ENCODE data around the gene ARFGEF2. TPM values are rescaled to one million over a fixed set of nuclear protein-coding genes. Genes with fewer than 3 reads are reported as not detected.
"Not testable (repeated sequence)": the region's sequence is repeated elsewhere in the genome, so short reads cannot be mapped to it uniquely, and the experiment has no call there.

The ARFGEF2 gene
- 16.9 and 23.7 TPM in 2 replicates for total RNA-seq (2014; rRNA removed; shearing (Covaris generic))

DNA sequence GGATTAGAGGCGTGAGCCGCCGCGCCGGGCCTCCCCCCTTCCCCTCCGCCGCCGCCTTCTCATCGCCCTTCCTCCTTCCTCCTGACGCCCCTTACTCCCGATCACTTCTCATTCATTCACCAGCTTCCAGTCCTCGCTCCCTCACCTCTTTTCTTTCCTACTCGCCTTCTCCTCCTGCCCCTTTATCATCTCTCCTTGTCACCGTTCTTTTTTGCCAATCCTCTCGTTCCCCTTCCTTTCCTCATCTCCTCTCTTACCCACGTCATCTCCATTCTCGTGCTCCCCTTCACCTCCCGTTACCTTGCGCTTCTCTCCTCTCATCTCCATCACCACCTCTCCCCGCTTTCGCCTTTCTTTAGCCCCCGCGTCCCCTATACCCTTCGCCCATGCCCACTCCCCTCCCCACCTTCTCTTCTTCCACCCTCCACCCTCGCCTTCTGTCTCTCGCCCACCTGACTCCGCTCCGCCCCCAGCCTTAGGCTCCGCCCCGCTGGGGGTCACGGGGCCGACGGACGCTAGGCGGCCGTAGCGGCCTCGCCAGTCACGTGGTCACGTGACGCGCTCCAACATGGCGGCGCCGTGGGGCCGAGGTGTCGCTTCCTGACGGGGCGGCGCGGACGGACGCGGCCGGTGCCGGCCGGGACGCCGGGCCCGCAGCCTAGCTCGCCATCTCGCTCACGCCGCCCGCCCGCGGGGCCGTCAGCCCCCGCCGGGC lies at the start of gene ARFGEF2:
Gene ARFGEF2, plus strand, starts transcription at position 544 of the 715 bp plus-strand sequence. CDS start 179 bp downstream, outside the sequence.
- DNase-seq (ENCODE audit: low spot score): peak; percentile 93
- in situ Hi-C loops (cut with HindIII; ENCODE audit: low sequenced_read_pairs): no loop called here

DNA sequence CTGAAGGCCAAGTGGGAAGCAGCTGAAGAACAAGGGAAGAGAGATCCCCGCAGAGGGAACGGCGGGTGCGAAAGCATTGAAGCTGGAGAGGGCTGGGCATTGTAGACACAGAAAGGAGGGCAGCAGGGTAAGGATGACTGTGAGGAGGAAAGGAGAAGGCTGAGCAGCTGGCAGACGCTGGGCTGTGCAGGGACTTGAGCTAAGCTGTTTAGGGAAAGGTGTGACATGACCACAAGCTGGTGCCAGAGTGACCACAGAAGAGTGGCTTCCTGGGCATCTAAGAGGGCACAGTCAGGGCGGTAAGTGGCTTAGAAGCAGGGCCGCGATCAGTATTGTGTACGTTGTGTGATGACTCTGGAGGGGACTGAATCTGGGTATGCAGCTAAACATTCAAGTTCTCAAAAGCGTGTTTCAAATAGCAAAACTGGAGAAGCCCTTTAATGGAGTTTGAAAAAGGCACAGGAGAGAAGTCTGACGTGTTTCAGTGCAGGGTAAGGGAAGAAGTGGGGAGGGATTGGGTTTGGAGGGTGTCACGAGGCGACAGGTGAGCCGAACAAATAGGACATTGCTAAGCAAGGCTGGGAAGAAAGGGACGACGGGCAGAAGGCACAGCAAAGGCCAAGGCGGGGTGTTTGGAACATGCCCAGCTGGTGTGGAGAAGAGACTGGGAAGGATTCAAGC lies 46.1 kb upstream of the ARFGEF2 start:
- DNase-seq (ENCODE audit: low spot score): no peak
- in situ Hi-C loops (cut with HindIII; ENCODE audit: low sequenced_read_pairs): no loop called here

GRCh38 chr20:48875914-48876240 lies 45.6 kb upstream of the ARFGEF2 start:
- in situ Hi-C loops (cut with HindIII; ENCODE audit: low sequenced_read_pairs): no loop called here
- no peak for DNase-seq (ENCODE audit: low spot score)

DNA sequence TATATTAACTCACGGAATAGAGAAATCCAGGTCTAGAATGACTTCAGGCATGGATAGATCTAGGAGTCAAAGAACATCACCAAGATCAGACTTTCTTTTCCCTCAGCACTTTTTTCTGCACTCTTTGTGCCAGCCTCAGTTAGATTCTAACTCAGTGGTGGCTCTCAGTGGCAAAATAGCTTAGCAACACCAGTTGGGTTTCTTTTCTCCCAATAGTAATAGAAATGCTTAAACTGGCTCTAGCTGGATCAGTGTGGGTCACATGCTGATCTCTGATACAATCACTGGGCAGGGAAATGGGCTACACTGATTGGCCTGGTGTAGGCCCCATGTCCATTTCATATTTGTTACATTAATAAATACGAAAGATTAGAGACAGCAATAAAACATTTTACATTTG lies 44.2 kb upstream of the ARFGEF2 start:
- in situ Hi-C loops (cut with HindIII; ENCODE audit: low sequenced_read_pairs): no loop called here
- no peak for DNase-seq (ENCODE audit: low spot score)

DNA sequence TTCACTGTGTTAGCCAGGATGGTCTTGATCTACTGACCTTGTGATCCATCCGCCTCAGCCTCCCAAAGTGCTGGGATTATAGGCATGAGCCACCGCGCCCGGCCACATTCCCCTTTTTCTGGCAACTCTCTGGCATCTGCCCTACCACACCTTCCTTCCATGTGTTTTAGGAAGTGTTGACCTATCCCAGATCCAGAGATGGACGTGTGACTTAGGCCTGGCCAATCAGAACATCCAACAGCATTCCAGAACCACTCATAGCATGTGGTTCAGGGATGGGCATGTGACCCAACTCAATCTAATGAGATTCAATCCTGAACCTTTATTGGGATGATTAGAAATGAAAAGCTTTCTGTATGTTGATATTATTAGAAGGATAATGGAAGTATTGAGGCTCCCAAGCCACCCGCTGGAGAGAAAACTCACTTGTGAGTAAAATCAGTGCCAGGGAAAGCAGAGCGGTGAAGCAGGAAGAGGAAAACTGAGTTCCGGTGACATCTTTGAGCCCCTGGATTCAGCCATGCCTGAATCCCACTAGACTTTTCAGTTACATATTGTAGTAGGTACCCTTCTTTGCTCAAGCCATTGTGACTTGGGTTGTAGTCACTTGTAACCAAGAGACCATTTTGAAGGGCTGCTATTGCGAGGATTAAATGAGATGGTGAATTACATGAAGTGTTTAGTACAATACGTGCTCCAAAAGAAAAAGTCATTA lies 42.8 kb upstream of the ARFGEF2 start:
- DNase-seq (ENCODE audit: low spot score): no peak
- in situ Hi-C loops (cut with HindIII; ENCODE audit: low sequenced_read_pairs): no loop called here

GRCh38 chr20:48879612-48880245 lies 41.8 kb upstream of the ARFGEF2 start:
- DNase-seq (ENCODE audit: low spot score): no peak
- in situ Hi-C loops (cut with HindIII; ENCODE audit: low sequenced_read_pairs): no loop called here

- DNase-seq (ENCODE audit: low spot score): no peak
- in situ Hi-C loops (cut with HindIII; ENCODE audit: low sequenced_read_pairs): no loop called here
Measured at GRCh38 chr20:48880331-48880730, 41.2 kb upstream of the ARFGEF2 start.

DNA sequence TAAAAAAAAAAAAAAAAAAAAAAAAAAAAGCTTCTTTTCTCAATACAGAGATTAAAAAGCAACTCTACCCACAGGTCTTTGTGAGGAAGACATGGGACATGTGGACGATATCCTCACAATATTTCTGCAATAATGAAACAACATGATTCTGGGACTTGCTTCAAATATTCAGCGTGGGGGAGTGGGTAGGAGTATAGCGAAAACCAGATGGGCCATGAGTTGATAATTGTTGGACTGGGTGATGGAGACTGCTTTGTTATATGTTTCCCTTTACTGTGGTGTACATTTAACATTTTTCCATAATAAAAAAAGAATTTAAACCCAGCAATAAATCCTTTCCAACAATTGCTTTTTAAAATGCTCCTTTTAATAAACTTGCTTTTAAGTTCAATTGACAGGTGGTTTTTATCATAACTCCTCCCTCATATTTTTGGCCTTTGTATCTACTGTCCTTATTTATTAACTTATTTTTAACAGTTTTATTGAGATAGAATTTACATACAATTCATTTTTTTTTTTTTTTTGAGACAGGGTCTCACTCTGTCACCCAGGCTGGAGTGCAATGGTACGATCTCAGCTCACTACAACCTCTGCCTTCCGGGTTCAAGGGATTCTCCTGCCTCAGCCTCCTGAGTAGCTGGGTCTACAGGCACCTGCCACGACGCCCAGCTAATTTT lies 40.4 kb upstream of the ARFGEF2 start:
- in situ Hi-C loops (cut with HindIII; ENCODE audit: low sequenced_read_pairs): no loop called here

GRCh38 chr20:48885237-48885636 lies 36.3 kb upstream of the ARFGEF2 start:
- no peak for DNase-seq (ENCODE audit: low spot score)
- in situ Hi-C loops (cut with HindIII; ENCODE audit: low sequenced_read_pairs): no loop called here

More for the DNA sequence above, 40.4 kb upstream of the ARFGEF2 start:
- DNase-seq (ENCODE audit: low spot score): no peak

DNA sequence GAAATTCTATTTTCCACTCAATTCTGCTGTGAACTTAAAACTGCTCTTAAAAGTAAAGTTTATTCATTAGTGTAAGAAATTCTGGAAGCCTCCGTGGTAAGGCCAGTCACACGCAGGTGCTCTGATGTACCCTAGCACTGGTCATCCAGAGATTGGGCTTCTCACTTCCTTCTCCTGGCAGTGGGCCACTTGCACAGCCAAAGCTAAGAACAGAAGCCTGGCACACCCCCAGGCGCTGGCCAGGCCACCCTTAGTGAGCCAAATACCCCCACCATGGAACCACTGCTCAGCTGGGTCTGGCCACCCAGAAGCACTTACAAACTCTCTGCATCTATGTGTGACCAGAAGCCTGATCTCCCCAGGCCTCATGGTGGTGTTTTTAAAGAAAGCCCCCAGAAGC lies 35.3 kb upstream of the ARFGEF2 start:
- no peak for DNase-seq (ENCODE audit: low spot score)
- in situ Hi-C loops (cut with HindIII; ENCODE audit: low sequenced_read_pairs): no loop called here

GRCh38 chr20:48886811-48887210 lies 34.7 kb upstream of the ARFGEF2 start:
- in situ Hi-C loops (cut with HindIII; ENCODE audit: low sequenced_read_pairs): no loop called here
- no peak for DNase-seq (ENCODE audit: low spot score)

GRCh38 chr20:48888517-48888916 lies 33.0 kb upstream of the ARFGEF2 start:
- in situ Hi-C loops (cut with HindIII; ENCODE audit: low sequenced_read_pairs); DNase-seq (ENCODE audit: low spot score): not testable (repeated sequence)

DNA sequence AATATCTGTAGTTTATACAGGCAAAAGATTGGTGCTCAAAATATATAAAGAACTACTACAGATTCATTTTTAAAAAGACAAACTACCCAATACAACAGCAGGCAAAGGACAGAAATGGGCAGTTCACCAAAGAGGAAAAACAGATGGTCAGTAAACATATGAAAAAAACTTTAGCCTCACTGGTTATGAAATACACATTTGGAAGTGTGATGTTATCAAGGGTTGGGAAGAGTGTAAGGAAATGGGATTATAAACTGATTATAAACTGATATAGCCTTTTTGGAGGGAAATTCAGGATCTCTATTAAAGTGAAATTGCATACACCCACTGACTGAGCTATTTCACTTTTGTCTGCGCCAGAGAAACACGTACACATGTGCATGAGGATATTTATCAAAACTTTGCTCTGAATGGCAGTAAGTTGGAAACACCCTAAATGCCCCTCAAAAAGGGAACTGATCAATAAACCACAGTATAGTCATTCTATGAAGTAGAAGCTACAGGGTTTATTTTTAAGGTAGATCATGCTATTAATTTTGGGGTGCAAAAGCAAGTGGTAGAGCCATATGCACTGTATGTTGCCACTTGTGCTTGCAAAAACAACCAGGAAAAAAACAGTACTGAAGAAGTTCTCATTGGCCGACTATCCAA lies 32.2 kb upstream of the ARFGEF2 start:
- no peak for DNase-seq (ENCODE audit: low spot score)
- in situ Hi-C loops (cut with HindIII; ENCODE audit: low sequenced_read_pairs): no loop called here

GRCh38 chr20:48891235-48892048 lies 30.1 kb upstream of the ARFGEF2 start:
- in situ Hi-C loops (cut with HindIII; ENCODE audit: low sequenced_read_pairs): no loop called here
- no peak for DNase-seq (ENCODE audit: low spot score)

GRCh38 chr20:48892049-48892470 lies 29.5 kb upstream of the ARFGEF2 start:
- DNase-seq (ENCODE audit: low spot score): no peak
- in situ Hi-C loops (cut with HindIII; ENCODE audit: low sequenced_read_pairs): no loop called here

GRCh38 chr20:48892891-48893290 lies 28.6 kb upstream of the ARFGEF2 start:
- DNase-seq (ENCODE audit: low spot score): no peak
- in situ Hi-C loops (cut with HindIII; ENCODE audit: low sequenced_read_pairs): no loop called here

GRCh38 chr20:48893374-48893773 lies 28.1 kb upstream of the ARFGEF2 start:
- DNase-seq (ENCODE audit: low spot score): no peak
- in situ Hi-C loops (cut with HindIII; ENCODE audit: low sequenced_read_pairs): no loop called here

Data from G401 (cell line).